ENCODE data around the gene CD300A.
A peak's percentile ranks its signal among the peaks of the same experiment; 100 is the strongest.

Gene CD300A

GRCh38 chr17:74432424-74432690, 34.1 kb upstream of the CD300A start:
- no peak overlapping the region for H3K27ac ChIP-seq (ENCODE audit: poor library complexity, severe bottlenecking)
- no peak for TF ChIP-seq CTCF (IDR thresholded peaks at IDR 0.05; ENCODE audit: poor library complexity, severe bottlenecking)
- no peaks in the 10 kb centered on the region for H3K27me3 ChIP-seq (ENCODE audit: insufficient read depth, poor library complexity, severe bottlenecking)
- no peak for DNase-seq (ENCODE audit: low spot score)
- H3K9me3 ChIP-seq (ENCODE audit: severe bottlenecking): no peaks in the 10 kb centered on the region
- H3K36me3 ChIP-seq (ENCODE audit: low read depth): no peaks in the 10 kb centered on the region
- H3K4me1 ChIP-seq (ENCODE audit: insufficient read depth, poor library complexity, severe bottlenecking): peaks cover 9% of the 10 kb centered on the region
- ATAC-seq (ENCODE audit: low read depth): no peak
- H3K4me3 ChIP-seq (ENCODE audit: severe bottlenecking): peak overlapping the region; percentile 52

GRCh38 chr17:74432766-74433391, 33.6 kb upstream of the CD300A start:
- no peak for TF ChIP-seq CTCF (IDR thresholded peaks at IDR 0.05; ENCODE audit: poor library complexity, severe bottlenecking)
- Histone ChIP-seq H3K4me1 (ENCODE audit: insufficient read depth, poor library complexity, severe bottlenecking) (peaks cover 6% of the 10 kb centered on the region), H3K27ac (ENCODE audit: poor library complexity, severe bottlenecking) (no peak overlapping the region), H3K9me3 (ENCODE audit: severe bottlenecking) (no peaks in the 10 kb centered on the region), H3K4me3 (ENCODE audit: severe bottlenecking) (peak overlapping the region; percentile 52), H3K27me3 (ENCODE audit: insufficient read depth, poor library complexity, severe bottlenecking) (no peaks in the 10 kb centered on the region), H3K36me3 (ENCODE audit: low read depth) (no peaks in the 10 kb centered on the region)
- no peak for ATAC-seq (ENCODE audit: low read depth)
- no peak for DNase-seq (ENCODE audit: low spot score)

GRCh38 chr17:74433421-74434121, 32.9 kb upstream of the CD300A start:
- no peak overlapping the region for H3K27ac ChIP-seq (ENCODE audit: poor library complexity, severe bottlenecking)
- no peak overlapping the region for H3K4me3 ChIP-seq (ENCODE audit: severe bottlenecking)
- H3K36me3 ChIP-seq (ENCODE audit: low read depth): no peaks in the 10 kb centered on the region
- H3K4me1 ChIP-seq (ENCODE audit: insufficient read depth, poor library complexity, severe bottlenecking): peaks cover 6% of the 10 kb centered on the region
- no peaks in the 10 kb centered on the region for H3K27me3 ChIP-seq (ENCODE audit: insufficient read depth, poor library complexity, severe bottlenecking)
- no peak for ATAC-seq (ENCODE audit: low read depth)
- no peaks in the 10 kb centered on the region for H3K9me3 ChIP-seq (ENCODE audit: severe bottlenecking)
- no peak for DNase-seq (ENCODE audit: low spot score)
- TF ChIP-seq CTCF (IDR thresholded peaks at IDR 0.05; ENCODE audit: poor library complexity, severe bottlenecking): no peak

- DNase-seq (ENCODE audit: low spot score): no peak
- H3K9me3 ChIP-seq (ENCODE audit: severe bottlenecking): no peaks in the 10 kb centered on the region
- H3K4me3 ChIP-seq (ENCODE audit: severe bottlenecking): no peak overlapping the region
- H3K27me3 ChIP-seq (ENCODE audit: insufficient read depth, poor library complexity, severe bottlenecking): no peaks in the 10 kb centered on the region
- no peak for ATAC-seq (ENCODE audit: low read depth)
- no peak overlapping the region for H3K27ac ChIP-seq (ENCODE audit: poor library complexity, severe bottlenecking)
- no peaks in the 10 kb centered on the region for H3K4me1 ChIP-seq (ENCODE audit: insufficient read depth, poor library complexity, severe bottlenecking)
- no peaks in the 10 kb centered on the region for H3K36me3 ChIP-seq (ENCODE audit: low read depth)
- no peak for TF ChIP-seq CTCF (IDR thresholded peaks at IDR 0.05; ENCODE audit: poor library complexity, severe bottlenecking)
Observed at GRCh38 chr17:74435775-74436359, 30.6 kb upstream of the CD300A start.

- Histone ChIP-seq H3K27me3 (ENCODE audit: insufficient read depth, poor library complexity, severe bottlenecking) (no peaks in the 10 kb centered on the region), H3K27ac (ENCODE audit: poor library complexity, severe bottlenecking) (no peak overlapping the region), H3K4me3 (ENCODE audit: severe bottlenecking) (no peak overlapping the region), H3K4me1 (ENCODE audit: insufficient read depth, poor library complexity, severe bottlenecking) (peaks cover 2% of the 10 kb centered on the region), H3K9me3 (ENCODE audit: severe bottlenecking) (no peaks in the 10 kb centered on the region), H3K36me3 (ENCODE audit: low read depth) (no peaks in the 10 kb centered on the region)
- DNase-seq (ENCODE audit: low spot score) (no peak), ATAC-seq (ENCODE audit: low read depth) (no peak)
- peak; percentile 52 for TF ChIP-seq CTCF (IDR thresholded peaks at IDR 0.05; ENCODE audit: poor library complexity, severe bottlenecking)
Observed at GRCh38 chr17:74437702-74438101, 28.7 kb upstream of the CD300A start.

Data from RWPE2 (cell line).